ENCODE measurements around the gene SEC61A2. TPM values are rescaled to one million over a fixed set of nuclear protein-coding genes. Genes with fewer than 3 reads are reported as not detected.
A peak's percentile ranks its signal among the peaks of the same experiment; 100 is the strongest.

The SEC61A2 gene
- total and polyA plus RNA-seq, 2 donors (not counting 3 experiments of a cell fraction or from before 2014, with no cell fraction given), result 7.3 to 7.5 TPM

DNA sequence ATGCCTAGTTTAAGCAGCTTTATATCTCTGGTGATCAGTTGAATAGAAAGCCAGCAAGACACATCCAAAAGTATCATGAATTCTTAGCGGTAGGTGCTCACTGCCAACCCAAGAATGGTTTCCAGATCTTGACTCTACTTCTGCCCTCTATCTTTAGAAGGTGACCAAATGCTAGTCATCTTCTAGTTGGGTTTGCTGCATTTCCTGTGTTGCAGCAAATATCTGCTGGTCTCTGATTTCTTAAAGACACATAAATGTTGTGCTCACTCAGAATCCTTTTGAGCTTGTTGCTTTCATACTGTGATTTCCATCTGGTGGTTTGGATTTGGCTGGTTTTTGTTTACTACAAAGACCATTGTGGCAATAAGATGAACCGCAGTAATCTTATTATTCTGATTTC is 68.7 kb downstream of the SEC61A2 start:
- Histone ChIP-seq H3K4me2 (ENCODE audit: insufficient read depth, low read length) (peak overlapping the region; percentile 29), H4K20me1 (replicated peaks; ENCODE audit: control insufficient read depth, extremely low read depth, insufficient read depth, low read length) (no peaks in the 10 kb centered on the region), H3K9me1 (replicated peaks; ENCODE audit: control insufficient read depth, extremely low read depth, insufficient read depth, low read length) (no peaks in the 10 kb centered on the region), H3K4me1 (ENCODE audit: control insufficient read depth, extremely low read depth, insufficient read depth, low read length) (peaks cover 12% of the 10 kb centered on the region), H2AFZ (ENCODE audit: low read depth, low read length) (no peak overlapping the region), H3K9me3 (replicated peaks; ENCODE audit: control insufficient read depth, insufficient read depth, low read length) (no peaks in the 10 kb centered on the region), H3K27ac (ENCODE audit: insufficient read depth, low read depth, low read length) (no peak overlapping the region), H3K4me3 (replicated peaks in 1 of 3; ENCODE audit: insufficient read depth in 1 of 3, low read depth in 1 of 3, low read length in 3 of 3) (no peak overlapping the region), H3K36me3 (ENCODE audit: control insufficient read depth in 2 of 2, extremely low read depth in 1 of 2, insufficient read depth in 2 of 2, low read length in 2 of 2) (peaks cover 3 to 14% of the 10 kb centered on the region in 2 experiments), H3K27me3 (ENCODE audit: control insufficient read depth in 2 of 2, insufficient read depth in 2 of 2, low read length in 2 of 2) (no peaks in the 10 kb centered on the region), H3K9ac (replicated peaks; ENCODE audit: extremely low read depth, insufficient read depth, low read length) (no peak overlapping the region), H3K79me2 (ENCODE audit: control insufficient read depth, insufficient read depth, low read length) (peaks cover 87% of the 10 kb centered on the region)
- ChIA-PET POLR2A (no interaction called here), CTCF (interaction anchor here (1.6 to 1.7 kb wide), 2 partner anchors 16 to 30 kb away, joined by 3 to 8 read pairs; no protein-coding TSS in a partner anchor)
- dilution Hi-C loops (cut with MboI; ENCODE audit: extremely low pct_ligation_motif_present, low sequenced_read_pairs) (no loop called here), intact Hi-C loops (cut with micrococcal nuclease) (loop anchor here (10.0 kb wide), 1 partner anchor 403 kb away; no protein-coding TSS in a partner anchor)
- FAIRE-seq, result no peak
- no peak for DNase-seq (ENCODE audit: low read depth, low spot score)
- TF ChIP-seq, protein P1, sequence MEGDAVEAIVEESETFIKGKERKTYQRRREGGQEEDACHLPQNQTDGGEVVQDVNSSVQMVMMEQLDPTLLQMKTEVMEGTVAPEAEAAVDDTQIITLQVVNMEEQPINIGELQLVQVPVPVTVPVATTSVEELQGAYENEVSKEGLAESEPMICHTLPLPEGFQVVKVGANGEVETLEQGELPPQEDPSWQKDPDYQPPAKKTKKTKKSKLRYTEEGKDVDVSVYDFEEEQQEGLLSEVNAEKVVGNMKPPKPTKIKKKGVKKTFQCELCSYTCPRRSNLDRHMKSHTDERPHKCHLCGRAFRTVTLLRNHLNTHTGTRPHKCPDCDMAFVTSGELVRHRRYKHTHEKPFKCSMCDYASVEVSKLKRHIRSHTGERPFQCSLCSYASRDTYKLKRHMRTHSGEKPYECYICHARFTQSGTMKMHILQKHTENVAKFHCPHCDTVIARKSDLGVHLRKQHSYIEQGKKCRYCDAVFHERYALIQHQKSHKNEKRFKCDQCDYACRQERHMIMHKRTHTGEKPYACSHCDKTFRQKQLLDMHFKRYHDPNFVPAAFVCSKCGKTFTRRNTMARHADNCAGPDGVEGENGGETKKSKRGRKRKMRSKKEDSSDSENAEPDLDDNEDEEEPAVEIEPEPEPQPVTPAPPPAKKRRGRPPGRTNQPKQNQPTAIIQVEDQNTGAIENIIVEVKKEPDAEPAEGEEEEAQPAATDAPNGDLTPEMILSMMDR (IDR thresholded peaks at IDR 0.05; ENCODE audit: extremely low read depth in 1 of 2, insufficient read depth in 1 of 2, low read depth in 1 of 2, low read length in 2 of 2), result no peak
- no peak for TF ChIP-seq FOS (IDR thresholded peaks at IDR 0.05; ENCODE audit: borderline replicate concordance, insufficient read depth, low read length)
- TF ChIP-seq EZH2 (IDR thresholded peaks at IDR 0.05; ENCODE audit: borderline replicate concordance, low read depth, low read length, severe bottlenecking), result no peak
- TF ChIP-seq POLR2A (IDR thresholded peaks at IDR 0.05; ENCODE audit: low read depth, low read length), result no peak
- TF ChIP-seq POLR2AphosphoS5 (IDR thresholded peaks at IDR 0.05; ENCODE audit: insufficient read depth, low read depth, low read length), result no peak
- TF ChIP-seq JUN (IDR thresholded peaks at IDR 0.05; ENCODE audit: borderline replicate concordance, insufficient read depth, insufficient read length, low read depth), result no peak
- no peak for TF ChIP-seq MYC (IDR thresholded peaks at IDR 0.05; ENCODE audit: low read depth, low read length)
- TF ChIP-seq GATA2 (IDR thresholded peaks at IDR 0.05; ENCODE audit: insufficient read depth, insufficient read length, low read depth, low read length), result no peak
- TF ChIP-seq, protein P2, sequence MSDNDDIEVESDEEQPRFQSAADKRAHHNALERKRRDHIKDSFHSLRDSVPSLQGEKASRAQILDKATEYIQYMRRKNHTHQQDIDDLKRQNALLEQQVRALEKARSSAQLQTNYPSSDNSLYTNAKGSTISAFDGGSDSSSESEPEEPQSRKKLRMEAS (IDR thresholded peaks at IDR 0.05; ENCODE audit: insufficient read depth, insufficient read length), result no peak
- no TSS peak for BruUV-seq (replicated peaks)

Data from endothelial cell of umbilical vein (primary cell).